ENCODE results near the gene MCF2L. TPM values are rescaled to one million over a fixed set of nuclear protein-coding genes. Genes with fewer than 3 reads are reported as not detected.

Gene MCF2L
- total and polyA plus RNA-seq, 2 experiments from 2014 or later, result 4.8 to 25.6 TPM

DNA sequence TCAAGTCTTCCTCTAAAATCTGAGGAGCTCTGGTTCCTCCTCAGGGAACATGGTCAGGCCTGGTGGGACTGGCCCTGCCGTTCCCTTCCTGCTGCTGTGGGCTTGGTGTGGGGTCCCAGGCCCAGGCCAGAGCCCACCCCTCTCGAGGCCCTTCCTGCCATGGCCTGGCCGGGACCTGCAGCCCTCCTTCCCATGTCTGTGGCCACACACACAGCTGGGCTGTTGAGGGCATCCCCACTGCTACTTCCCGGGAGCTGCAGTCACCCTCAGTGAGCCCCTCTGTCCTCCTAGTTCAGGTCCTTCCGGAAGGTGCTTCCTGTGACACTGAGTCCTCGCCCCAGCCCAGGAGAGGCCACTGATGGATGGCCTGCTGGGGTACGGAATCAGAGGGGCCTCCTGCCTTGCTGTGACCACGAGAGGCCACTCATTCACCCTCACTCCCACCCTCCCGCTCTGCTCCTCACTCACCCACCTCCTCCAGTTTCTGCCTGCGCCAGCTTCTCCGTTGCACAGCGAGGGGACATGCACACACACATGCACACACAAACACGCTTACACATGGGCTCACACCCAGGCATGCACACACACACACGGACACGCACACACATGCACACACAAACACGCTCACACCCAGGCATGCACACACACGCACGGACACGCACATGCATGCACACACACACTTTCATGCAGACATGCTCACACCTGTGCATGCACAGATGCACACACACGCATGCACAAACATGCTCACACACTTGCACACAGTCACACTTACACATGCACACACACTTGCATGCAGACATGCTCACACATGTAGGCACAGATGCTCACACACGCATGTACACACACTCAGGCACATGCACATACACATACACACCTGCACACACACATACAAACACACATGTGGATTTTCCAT is 7.3 kb upstream of the MCF2L start (continued):
- no peak for TF ChIP-seq NANOG (IDR thresholded peaks at IDR 0.05; ENCODE audit: borderline replicate concordance)
- TF ChIP-seq, protein P1, sequence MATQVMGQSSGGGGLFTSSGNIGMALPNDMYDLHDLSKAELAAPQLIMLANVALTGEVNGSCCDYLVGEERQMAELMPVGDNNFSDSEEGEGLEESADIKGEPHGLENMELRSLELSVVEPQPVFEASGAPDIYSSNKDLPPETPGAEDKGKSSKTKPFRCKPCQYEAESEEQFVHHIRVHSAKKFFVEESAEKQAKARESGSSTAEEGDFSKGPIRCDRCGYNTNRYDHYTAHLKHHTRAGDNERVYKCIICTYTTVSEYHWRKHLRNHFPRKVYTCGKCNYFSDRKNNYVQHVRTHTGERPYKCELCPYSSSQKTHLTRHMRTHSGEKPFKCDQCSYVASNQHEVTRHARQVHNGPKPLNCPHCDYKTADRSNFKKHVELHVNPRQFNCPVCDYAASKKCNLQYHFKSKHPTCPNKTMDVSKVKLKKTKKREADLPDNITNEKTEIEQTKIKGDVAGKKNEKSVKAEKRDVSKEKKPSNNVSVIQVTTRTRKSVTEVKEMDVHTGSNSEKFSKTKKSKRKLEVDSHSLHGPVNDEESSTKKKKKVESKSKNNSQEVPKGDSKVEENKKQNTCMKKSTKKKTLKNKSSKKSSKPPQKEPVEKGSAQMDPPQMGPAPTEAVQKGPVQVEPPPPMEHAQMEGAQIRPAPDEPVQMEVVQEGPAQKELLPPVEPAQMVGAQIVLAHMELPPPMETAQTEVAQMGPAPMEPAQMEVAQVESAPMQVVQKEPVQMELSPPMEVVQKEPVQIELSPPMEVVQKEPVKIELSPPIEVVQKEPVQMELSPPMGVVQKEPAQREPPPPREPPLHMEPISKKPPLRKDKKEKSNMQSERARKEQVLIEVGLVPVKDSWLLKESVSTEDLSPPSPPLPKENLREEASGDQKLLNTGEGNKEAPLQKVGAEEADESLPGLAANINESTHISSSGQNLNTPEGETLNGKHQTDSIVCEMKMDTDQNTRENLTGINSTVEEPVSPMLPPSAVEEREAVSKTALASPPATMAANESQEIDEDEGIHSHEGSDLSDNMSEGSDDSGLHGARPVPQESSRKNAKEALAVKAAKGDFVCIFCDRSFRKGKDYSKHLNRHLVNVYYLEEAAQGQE (IDR thresholded peaks at IDR 0.05; ENCODE audit: unreplicated experiment), result no peak

DNA sequence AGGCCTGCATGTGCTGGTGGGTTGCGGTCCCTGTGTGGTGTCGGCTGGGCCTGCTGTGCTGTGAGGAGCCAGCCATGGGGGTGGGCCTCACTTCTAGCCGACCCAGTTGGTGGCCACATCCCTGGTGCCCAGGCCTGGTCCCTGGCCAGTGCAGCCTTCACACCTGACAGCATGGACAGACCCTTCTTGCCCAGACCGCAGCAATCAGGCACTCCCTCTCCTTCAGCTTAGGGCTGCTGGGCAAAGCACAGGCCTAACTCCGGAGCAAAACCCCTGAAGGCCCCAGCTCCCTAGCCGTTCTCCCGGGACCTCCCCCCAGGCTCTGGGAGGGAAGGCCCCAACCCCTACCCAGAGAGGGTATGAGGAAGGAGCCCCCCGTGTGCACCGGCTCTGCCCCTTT is 6.6 kb upstream of the MCF2L start:
- H3K4me1 Mint-ChIP-seq, result peaks cover 8% of the 10 kb centered on the region
- TF ChIP-seq, protein P1 (IDR thresholded peaks at IDR 0.05; ENCODE audit: unreplicated experiment), result no peak
- TF ChIP-seq POLR2AphosphoS5 (IDR thresholded peaks at IDR 0.05; ENCODE audit: low read depth) (no peak), CREB1 (CRISPR knock-in tag; IDR thresholded peaks at IDR 0.05; ENCODE audit: low read depth) (no peak), STAT1 (IDR thresholded peaks at IDR 0.05; ENCODE audit: unreplicated experiment) (no peak), ZNF114 (CRISPR knock-in tag; IDR thresholded peaks at IDR 0.05) (no peak)
- TF ChIP-seq, protein P2, sequence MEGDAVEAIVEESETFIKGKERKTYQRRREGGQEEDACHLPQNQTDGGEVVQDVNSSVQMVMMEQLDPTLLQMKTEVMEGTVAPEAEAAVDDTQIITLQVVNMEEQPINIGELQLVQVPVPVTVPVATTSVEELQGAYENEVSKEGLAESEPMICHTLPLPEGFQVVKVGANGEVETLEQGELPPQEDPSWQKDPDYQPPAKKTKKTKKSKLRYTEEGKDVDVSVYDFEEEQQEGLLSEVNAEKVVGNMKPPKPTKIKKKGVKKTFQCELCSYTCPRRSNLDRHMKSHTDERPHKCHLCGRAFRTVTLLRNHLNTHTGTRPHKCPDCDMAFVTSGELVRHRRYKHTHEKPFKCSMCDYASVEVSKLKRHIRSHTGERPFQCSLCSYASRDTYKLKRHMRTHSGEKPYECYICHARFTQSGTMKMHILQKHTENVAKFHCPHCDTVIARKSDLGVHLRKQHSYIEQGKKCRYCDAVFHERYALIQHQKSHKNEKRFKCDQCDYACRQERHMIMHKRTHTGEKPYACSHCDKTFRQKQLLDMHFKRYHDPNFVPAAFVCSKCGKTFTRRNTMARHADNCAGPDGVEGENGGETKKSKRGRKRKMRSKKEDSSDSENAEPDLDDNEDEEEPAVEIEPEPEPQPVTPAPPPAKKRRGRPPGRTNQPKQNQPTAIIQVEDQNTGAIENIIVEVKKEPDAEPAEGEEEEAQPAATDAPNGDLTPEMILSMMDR (conservative IDR thresholded peaks at IDR 0.05; ENCODE audit: low read depth in 2 of 2), result no peak
- no peak overlapping the region for H2AFZ ChIP-seq
- DNase-seq (ENCODE audit: low spot score), result no peak
- H3K36me3 Mint-ChIP-seq (ENCODE audit: low read depth), result no peaks in the 10 kb centered on the region
- H3K27ac Mint-ChIP-seq, result no peak overlapping the region
- peaks cover 16% of the 10 kb centered on the region for H3K27me3 Mint-ChIP-seq (ENCODE audit: insufficient read depth, low read depth, poor library complexity)
- H3K4me2 ChIP-seq, result no peak overlapping the region
- no peak overlapping the region for H3K4me3 Mint-ChIP-seq
- no peak overlapping the region for H3K4me3 ChIP-seq
- no peaks in the 10 kb centered on the region for H3K9me2 ChIP-seq (ENCODE audit: insufficient read depth)
- H3K79me2 ChIP-seq (replicated peaks; ENCODE audit: insufficient read depth), result no peaks in the 10 kb centered on the region
- ATAC-seq, result no peak
- 0 out of 2 replicates have a peak, but pooled peaks cover under 1% of the 10 kb centered on the region for H4K20me1 ChIP-seq (replicated peaks; ENCODE audit: insufficient read depth)
- no peaks in the 10 kb centered on the region for H3K9me3 Mint-ChIP-seq
- no peak overlapping the region for H3K27ac ChIP-seq (ENCODE audit: low read depth)
- no peaks in the 10 kb centered on the region for H3F3A ChIP-seq (replicated peaks; ENCODE audit: low read depth)
- no peaks in the 10 kb centered on the region for H3K4me1 ChIP-seq (ENCODE audit: insufficient read depth)
- no peaks in the 10 kb centered on the region for H3K36me3 ChIP-seq (ENCODE audit: insufficient read depth)
- no peaks in the 10 kb centered on the region for H3K27me3 ChIP-seq (ENCODE audit: insufficient read depth)
